Putamen (tissue), 1 donor: ENCODE data around the gene CCDC77.
"Not testable (repeated sequence)": the region's sequence is repeated elsewhere in the genome, so short reads cannot be mapped to it uniquely, and the experiment has no call there.

Experiments
- DNase-seq: peaks from one replicate; pipeline ENCODE4 v3.0.0-alpha.2; 2016; ENCODE audit warnings: low spot score

CCDC77 gene

DNA sequence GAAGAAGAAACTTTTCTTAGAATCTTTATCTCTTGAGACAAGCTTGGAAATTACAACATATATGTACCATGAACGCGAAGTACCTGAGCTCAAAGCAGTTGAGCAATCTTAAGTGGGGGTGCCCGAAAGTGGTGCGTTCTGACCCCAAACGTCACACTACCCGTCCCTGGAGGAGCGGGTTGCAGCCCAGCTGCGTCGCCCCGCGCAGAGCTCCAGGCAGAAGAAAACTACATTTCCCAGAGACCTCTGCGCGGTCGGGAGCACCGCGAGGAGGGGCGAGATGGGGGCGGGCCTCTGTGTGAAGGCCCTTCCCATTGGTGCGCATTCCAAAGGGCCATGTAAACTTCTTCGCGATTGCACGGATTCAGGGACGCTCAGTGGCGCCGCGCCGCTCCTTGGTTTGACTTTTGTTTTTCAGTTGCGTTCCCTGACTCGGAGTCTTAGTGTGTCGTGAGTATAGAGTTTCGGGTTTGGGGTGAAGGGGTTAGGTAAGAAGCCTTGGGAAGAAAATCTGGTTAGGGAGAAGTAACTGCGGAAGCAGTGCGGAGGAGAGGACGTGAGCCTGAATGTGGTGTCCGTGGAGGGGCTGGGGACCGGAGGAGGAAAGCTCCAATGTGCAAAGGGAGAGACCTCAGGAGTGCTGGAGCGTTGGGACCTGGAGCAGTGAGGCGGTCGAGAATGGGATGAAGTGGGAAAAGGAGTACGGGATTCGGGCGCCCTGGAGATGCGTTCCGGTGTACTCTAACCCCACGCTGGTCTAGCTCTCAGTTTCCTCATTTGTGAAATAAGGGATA, at the start of gene CCDC77:
TSS of gene CCDC77 (plus strand) at position 410 of the 794 bp plus-strand sequence. CDS start 7,740 bp downstream, outside the sequence.
- DNase-seq = peak; percentile 96

DNA sequence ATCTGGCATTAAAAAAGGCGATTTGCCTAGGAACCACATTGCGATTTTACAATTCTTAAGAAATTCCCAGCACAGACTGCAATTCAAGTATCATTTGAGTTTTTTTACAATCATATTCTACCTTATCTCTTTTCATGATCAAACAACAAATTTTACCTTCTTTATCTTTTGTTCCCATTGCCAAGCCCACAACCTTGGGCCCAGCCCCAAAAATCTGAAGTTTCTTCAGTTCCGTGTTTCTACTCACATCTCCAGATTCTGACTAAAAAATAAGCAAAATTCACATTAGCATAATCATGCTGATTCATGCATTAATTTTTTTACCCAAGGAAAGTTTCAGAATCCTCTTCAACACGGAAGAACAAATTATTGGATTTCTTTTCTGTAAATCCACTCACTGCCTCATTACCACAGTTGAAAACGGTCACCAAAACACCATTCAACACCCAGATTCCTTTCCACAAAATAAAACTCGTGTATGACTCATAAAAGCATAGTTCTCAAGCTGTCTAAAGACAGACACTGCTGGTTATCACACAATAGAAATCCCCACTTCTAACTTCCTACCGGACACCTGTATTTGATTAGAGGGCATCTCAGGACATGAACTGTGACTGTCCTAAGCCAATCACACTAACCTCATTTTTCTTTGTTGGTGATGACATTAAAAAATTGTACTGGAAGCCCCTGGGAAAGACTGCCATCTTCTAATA, 45.0 kb upstream of the CCDC77 start:
- no peak for DNase-seq

DNA sequence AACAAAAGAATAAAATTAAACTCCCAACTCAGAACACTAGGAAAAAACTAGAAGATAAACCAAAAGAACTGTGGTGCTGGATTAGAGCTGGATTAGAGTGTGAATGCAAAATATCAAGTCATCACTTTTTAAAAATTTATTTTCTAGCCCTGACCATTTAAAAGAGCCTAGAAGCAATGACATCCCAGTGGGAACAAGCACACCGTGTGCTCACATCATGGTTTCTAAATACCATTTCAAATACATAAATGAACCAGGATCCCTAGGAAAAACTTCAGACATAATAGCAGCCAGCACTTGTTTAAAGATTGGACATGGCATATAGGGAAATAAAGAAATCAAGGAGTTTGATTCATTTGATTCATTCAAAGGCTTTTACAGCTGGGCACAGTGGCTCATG, 42.4 kb upstream of the CCDC77 start:
- no peak for DNase-seq

DNA sequence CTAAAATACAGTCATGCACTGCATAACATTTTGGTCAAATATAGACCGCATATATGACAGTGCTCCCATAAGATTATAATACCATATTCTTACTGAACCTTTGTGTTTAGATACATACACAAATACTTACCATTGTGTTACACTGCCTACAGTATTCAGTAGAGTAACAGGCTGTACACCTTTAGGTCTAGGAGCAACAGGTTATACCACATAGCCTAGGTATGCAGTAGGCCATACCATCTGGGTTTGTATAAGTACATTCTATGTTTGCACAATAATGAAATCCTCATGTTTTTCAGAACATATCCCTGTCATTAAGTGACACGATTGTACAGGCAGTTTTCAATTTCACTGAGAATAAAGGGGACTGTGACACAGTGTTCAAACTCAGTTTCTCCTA, 34.6 kb upstream of the CCDC77 start:
- no peak for DNase-seq

DNA sequence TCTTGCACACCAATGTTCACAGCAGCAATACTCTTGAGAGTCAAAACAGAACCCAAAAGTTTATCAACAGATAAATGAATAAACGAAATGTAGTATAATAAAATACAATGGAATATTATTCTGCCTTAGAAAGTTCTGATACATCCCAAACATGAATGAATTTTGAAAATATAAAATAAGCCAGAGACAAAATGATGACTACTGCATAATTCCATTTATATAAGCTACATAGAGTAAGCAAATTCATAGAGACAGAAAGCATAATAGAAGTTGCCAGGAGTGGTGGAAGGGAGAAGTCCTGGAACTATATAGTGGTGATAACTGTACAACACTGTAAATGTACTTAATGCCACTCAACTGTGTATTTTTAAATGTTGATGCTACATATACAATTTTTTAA, 33.5 kb upstream of the CCDC77 start:
- no peak for DNase-seq

DNA sequence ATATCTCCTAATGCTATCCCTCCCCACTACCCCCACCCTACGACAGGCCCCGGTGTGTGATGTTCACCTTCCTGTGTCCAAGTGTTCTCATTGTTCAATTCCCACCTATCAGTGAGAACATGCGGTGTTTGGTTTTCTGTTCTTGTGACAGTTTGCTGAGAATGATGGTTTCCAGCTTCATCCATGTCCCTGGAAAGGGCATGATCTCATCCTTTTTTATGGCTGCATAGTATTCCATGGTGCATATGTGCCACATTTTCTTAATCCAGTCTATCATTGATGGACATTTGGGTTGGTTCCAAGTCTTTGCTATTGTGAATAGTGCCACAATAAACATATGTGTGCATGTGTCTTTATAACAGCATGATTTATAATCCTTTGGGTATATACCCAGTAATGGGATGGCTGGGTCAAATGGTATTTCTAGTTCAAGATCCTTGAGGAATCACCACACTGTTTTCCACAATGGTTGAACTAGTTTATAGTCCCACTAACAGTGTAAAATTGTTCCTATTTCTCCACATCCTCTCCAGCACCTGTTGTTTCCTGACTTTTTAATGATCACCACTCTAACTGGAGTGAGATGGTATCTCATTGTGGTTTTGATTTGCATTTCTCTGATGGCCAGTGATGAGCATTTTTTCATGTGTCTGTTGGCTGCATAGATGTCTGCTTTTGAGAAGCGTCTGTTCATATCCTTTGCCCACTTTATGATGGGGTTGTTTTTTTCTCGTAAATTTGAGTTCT, 30.5 kb upstream of the CCDC77 start:
- not testable (repeated sequence) for DNase-seq

DNA sequence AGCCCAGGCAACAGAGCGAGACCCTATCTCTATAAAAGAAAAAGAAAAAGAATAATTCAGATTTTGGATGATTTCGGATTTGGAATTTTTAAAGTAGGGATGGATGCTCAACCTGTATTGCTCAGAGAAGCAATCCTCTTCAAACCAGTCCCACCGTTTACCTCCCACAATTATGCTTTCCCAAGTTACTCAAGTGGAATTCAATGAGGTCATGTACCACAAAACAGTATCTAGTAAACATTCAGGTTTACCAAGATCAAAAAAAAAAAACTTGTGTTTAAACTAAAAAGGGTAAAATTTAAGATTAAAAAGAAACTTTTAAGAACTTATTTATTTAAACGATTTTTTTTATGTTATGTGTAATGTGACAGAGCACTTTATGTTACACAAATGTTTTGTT, 14.8 kb upstream of the CCDC77 start:
- DNase-seq = no peak

DNA sequence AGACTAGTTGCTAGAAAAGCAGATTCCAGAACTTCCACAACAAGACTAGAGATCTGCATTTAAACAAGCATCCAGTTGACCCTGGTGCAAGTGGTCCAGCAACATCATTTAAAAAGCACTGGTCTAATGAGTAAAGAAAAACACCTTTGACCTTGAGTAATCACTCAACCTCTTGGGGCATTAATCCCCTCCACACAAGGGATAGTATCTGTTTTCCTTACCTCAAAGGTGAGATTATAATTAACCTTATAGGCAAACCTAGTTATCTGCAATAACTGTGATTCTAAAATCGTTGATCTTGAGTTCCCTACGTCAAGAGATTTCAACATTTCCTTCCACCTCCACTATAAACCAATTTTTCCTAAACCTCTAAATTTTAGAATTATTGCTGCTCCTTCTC, 13.4 kb upstream of the CCDC77 start:
- no peak for DNase-seq

DNA sequence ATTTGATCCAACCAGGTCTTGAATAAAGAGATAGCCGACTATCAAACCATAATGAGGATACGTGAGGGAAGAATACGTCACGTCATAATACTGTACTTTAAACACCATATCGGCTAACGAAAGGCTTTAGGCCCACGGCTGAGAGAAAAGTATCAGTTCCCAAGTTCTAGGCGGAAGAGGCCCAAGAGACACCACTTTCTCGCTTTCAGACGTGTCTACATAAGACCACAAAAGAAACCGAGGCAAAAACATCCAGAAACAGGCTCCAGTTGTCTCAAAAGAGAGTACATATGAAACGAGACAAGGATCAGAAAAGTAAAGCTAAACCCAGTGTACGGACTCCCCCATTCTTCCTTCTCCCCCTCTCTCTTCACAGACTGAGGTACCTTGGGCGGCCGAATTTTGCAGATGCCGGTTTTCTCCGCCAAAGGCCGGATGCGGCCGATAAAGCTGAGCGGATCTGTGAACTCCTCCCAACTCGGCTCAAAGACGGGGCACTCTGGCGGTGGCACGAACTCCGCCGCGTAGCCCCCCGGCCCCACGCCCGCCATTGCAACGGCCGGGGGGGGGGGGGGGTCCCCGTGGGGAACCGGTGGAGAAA, 12.8 kb upstream of the CCDC77 start:
- DNase-seq = peak; percentile 32

DNA sequence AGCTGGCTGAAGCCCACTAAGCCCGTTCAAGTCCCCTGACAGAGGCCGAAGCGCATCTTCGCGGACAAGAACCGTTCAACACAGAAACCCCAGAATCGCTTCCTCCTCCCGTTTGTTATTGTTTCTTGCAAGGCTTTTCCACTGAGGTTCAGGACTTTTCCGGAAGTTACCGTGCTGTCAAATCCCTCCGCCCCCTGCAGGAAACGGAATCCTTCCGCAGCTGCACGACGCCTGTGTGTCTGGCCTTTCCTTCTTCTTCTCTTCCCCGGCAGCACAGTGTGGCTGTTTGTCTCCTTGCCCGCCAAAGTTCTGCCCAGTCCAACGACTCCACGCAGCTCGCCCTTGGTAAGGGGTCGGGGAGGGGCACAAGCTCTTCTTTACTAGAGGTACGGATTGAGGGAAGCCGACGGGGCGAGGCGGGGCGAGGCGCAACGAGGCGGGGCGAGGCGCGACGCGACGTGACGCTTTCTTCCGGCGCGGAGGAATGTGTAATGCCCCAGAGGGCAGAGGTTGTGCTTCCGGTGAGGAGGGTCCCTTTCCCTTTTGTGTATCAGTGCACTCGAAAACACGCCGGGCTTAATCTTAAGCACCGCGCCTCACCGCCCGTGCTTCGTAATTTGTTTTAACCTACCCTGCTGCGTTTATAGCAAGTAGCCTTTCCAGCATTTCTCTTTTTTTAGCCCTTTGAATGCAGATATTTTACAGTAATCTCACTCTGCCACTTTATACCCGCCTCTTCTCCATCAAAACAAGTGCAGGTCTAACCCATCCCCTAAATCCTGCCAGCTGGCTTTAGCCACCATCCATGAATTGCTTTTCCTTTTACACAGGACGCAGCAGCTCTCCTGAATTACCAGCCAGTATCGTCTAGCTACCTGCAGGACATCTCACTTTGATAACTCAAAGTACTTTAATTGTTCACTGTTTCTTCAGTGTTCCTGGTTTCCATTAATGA, 12.0 kb upstream of the CCDC77 start, which contains the start of gene KDM5A:
TSS of gene KDM5A (minus strand) at position 179 of the 955 bp plus-strand sequence. CDS start 229 bp downstream, outside the sequence.
- DNase-seq = peak; percentile 93

DNA sequence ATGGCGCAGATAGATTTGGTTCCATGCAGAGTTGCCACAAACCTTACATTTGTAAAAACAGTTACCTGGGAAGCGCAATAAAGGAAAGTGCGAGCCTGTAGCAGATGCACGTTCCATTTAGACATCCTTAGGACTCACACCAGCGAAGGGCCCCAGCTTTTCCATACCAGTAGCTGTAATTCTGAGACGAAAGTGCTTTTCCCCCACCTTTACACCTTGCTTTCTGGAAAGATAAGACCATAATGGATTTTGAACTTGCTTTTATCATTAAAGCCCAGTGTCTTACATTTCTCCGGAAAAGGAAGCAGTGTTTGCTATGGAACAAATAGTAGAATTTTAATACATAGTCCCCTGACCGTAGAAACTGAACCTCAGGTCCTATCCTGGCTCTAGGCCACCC, 616 bp upstream of the CCDC77 start:
- DNase-seq = no peak

DNA sequence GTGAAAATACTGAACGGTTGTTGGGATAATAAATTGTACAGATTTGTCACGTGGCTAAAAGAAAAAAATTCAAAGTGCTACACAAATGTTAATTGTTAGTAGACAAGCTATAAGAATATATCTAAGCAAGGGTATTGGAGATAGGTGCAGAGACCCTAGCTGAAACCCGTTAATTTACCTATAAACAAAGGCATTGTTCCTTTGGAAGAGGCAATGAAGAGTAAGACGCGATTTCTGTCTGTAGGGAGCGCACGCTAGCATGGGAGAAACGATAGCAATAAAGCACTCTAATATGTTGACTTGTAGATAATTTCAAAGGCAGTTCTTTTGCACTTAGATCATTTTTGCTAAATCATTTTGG, 565 bp downstream of the CCDC77 start:
- DNase-seq = no peak

DNA sequence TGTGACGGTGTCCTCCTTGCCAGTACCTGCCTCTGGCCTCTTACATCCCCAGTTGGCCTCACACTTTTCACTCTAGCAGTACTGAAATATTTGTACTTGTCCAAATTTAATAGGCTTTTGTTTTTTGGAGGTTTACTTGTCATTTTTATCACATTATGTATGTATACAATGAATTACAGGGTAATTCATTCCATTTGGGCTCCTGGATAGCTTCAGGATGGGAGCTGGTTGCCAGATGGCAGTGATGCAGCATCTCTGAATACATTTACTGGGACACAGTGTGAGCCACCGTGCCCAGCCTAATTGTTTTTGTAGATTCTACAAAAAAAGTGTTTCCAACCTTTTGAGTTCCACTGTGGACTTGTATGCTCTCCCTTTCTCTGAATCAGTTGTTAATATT, 13.4 kb downstream of the CCDC77 start:
- no peak for DNase-seq

DNA sequence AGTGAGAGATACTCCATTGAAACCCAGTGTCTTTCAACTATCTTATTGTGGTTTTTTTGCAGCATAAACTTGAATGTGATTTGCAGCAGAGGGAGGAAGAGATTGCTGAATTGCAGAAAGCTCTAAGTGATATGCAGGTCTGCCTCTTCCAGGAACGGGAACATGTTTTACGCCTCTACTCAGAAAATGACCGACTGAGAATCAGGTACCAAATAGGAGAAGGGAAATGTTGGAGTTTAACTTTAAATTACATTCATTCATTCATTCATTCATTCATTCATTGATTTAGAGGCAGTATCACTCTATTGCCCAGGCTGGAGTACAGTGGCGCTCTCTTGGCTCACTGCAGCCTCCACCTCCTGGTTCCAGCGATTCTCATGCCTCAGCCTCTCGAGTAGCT, 17.0 kb downstream of the CCDC77 start:
- DNase-seq = no peak

DNA sequence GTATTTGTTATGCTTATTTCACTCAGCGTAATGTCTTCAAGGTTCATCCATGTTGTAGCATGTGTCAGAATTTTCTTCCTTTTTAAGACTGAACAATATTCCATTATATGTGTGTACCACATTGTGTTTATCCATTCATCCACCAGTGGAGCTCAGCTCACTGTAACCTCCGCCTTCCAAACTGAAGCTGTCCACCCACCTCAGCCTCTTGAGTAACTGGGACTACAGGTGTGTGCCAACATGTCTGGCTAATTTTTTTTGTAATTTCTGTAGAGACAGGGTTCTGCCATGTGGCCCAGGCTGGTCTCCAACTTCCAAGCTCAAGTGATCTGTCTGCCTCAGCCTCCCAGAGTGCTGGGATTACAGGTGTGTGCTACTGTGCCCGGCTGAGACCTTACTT, 21.1 kb downstream of the CCDC77 start:
- no peak for DNase-seq

DNA sequence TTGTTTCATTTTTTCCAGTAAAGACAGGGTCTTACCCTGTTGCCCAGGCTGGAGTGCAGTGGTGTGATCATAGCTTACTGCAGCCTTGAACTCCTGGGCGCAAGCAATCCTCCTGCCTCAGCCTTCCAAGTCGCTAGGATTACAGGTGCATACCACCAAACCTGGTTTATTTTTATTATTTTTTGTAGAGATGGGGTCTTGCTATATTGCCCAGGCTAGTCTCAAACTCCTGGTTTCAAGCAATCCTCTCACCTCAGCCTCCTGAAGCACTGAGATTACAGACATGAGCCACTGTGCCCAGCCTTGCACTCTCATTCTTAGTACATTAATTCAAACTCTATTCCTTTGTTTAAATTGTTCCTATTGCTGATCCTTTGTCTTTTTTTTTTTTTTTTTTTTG, 34.3 kb downstream of the CCDC77 start:
- not testable (repeated sequence) for DNase-seq

DNA sequence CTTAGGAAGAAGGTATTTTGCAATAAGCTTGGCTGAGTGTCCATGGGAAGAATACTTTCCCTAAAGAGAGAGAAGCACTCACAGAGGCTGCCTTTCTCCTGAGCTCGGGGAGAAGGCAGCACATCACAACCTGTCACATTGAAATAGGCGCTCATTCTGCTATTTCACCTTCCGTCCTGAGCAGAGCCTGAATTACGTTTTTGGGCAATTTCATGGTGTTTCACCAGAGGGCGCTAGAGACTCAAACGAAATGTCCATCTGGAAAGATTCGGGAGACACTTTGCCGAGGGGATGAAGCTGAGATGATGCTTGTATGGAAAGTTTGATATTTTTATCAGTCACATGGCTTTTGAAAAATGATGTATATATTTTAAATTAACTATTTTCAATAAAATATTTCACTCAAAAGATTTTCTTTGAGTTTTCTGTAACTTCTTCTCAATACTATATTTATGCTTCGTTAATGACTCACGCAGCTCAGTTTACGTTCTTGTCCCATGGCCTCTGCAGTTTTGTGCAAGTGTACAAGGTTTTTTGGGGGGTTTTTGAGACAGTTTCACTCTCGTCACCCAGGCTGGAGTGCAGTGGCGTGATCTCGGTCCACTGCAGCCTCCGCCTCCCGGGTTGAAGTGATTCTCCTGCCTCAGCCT, 40.9 kb downstream of the CCDC77 start:
- DNase-seq = peak; percentile 33

DNA sequence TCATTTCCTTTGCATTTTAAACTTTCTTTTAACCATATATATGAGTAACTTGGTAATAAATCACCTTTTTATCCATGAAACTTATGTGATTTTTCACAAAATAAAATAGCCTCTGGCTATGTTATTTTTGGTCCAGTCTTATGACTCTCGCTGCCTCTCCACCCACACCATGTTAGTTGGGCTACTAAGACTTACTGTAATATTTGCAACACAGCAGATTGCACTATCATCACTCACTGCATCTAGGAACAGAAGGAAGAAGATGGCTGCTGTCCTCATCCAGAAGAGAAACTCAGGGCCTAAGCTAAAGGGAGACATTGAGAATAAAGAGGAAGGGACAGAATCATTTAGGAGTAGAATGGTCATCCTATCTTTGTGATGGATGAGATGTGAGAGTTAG, 45.7 kb downstream of the CCDC77 start:
- no peak for DNase-seq

DNA sequence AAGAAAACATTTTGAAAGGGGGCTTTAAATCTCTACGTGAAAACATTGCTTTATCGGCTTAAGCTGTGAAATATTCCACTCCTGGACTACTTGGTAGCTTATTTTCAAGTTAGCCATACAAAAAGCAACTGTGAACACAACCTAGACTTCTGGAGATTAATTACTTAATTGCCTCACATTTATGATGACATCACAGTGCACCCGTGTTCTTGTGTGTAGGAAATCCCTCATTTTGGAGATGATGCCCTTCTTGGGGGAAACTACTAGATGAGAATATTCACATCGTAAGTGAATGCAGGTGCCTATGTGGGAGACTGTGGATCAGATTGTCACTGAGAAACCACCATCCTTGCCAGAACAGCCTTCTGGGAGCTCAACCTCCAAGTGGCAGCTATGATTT, 47.8 kb downstream of the CCDC77 start:
- DNase-seq = no peak

DNA sequence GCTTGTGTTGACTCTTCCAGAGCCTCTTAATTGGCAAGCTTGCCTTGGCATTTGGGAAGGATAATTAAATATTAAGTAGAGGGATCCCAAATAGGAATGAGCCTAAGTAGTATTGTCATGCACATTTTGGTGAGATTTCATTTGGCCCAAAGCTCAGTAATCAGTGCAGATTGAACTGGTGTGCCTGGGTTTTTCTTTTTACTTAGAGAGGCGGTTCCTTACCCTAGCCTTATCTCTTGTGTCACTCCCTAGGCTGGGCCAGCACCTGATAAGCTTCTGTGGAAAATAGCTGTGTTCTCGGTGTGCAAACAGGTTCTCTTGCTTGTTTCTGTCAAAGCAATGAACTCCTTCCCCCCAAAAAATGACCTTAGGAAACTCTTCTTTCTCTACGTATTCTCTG, 49.0 kb downstream of the CCDC77 start:
- no peak for DNase-seq
